GM18520 (cell line): Measurements from ENCODE around the gene HOXD3.

Experiments used
- ATAC-seq: cut with Tn5 transposase; IDR thresholded peaks from one replicate; pipeline ENCODE4 v1.9.1; 2021; ENCODE audit not compliant: unreplicated experiment

Gene HOXD3

GRCh38 chr2:176161825-176162626 is 4.9 kb downstream of the HOXD3 start:
- ATAC-seq: no peak

GRCh38 chr2:176162911-176163671 is 6.0 kb downstream of the HOXD3 start:
- ATAC-seq: no peak

GRCh38 chr2:176163672-176164056 is 6.6 kb downstream of the HOXD3 start:
- ATAC-seq: no peak

- no peak for ATAC-seq
Observed at GRCh38 chr2:176164201-176164600, 7.1 kb downstream of the HOXD3 start.

GRCh38 chr2:176164611-176165369 is 7.7 kb downstream of the HOXD3 start:
- no peak for ATAC-seq

- no peak for ATAC-seq
Observed at GRCh38 chr2:176165370-176166050, 8.4 kb downstream of the HOXD3 start.

- ATAC-seq: no peak
Observed at GRCh38 chr2:176166272-176166671, 9.2 kb downstream of the HOXD3 start.

- ATAC-seq: no peak
Observed at GRCh38 chr2:176167398-176167797, 10.3 kb downstream of the HOXD3 start.

GRCh38 chr2:176169181-176169580 is 12.1 kb downstream of the HOXD3 start:
- no peak for ATAC-seq

GRCh38 chr2:176169711-176170110 is 12.6 kb downstream of the HOXD3 start:
- ATAC-seq: no peak

- ATAC-seq: no peak
Observed at GRCh38 chr2:176170602-176171305, 13.6 kb downstream of the HOXD3 start.

- no peak for ATAC-seq
Observed at GRCh38 chr2:176171351-176172006, 14.4 kb downstream of the HOXD3 start.

- ATAC-seq: no peak
Observed at GRCh38 chr2:176172007-176172894, 15.1 kb downstream of the HOXD3 start.

GRCh38 chr2:176172895-176173566 is 15.9 kb downstream of the HOXD3 start:
- ATAC-seq: no peak

GRCh38 chr2:176173567-176174381 is 16.7 kb downstream of the HOXD3 start:
- no peak for ATAC-seq

- ATAC-seq: no peak
Observed at GRCh38 chr2:176174382-176174823, 17.3 kb downstream of the HOXD3 start.
